ENCODE data around the gene OCSTAMP.

The OCSTAMP gene

DNA sequence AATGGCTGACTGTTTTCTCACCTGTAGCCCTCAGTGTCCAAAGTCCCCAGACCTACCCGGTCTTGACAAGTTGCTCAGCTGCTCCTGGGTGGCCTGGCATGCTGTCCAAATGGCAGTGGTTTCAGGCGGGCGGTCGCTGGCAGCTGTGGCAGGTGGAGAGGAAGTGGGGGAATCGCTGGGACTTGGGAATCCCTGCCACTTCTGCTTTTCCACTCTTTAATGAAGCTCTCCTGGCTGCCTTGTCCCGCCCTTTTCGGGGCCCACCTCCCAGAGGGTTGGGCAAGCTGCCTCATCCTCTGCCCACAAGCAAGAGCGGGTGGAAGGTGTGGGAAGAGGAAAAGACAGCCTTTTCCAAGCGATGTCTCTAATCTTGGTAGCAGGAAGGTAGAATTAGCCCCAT lies at the start of gene OCSTAMP:
Gene OCSTAMP (minus strand): TSS at position 194 of the 400 bp plus-strand sequence. CDS start 94 bp downstream, at position 100.
- DNase-seq: no peak

DNA sequence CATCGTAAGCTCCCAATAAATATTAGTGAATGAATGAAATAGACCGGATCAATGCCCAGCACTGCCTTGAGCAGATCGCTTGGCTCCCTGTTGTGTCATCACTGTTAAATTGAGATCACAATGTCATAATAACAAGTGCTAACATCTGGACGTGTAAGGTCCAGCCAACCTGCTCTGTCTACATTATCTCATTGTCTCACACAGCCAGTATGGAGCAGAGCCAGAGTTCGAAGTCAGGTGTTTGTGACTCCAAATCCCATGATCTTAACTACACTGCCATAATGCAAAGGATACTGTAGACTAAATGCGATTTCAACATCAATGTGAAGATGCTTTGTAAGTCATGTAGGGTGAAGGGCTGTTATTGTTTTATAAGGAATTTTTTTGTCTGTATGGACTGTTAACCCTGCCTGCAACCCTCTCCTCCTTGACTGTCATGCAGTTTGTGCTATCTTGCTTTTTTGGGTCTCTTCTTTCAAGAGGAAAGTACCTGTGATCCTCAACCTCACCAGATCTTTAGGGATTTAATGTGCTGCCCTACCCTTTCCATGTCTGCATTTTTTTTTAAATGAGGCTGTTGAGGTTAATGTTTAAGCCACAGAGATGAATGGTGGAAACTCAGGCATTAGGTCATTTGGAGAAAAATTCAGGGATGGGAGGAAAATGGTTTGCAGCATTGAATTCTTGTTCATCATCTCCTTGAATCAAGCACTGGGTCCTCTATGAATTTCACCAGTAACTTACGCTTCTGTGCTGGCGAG lies 49.0 kb upstream of the OCSTAMP start:
- DNase-seq: no peak

- DNase-seq: no peak
Measured at GRCh38 chr20:46595933-46596332, 45.5 kb upstream of the OCSTAMP start.

- no peak for DNase-seq
Measured at GRCh38 chr20:46594725-46595124, 44.3 kb upstream of the OCSTAMP start.

DNA sequence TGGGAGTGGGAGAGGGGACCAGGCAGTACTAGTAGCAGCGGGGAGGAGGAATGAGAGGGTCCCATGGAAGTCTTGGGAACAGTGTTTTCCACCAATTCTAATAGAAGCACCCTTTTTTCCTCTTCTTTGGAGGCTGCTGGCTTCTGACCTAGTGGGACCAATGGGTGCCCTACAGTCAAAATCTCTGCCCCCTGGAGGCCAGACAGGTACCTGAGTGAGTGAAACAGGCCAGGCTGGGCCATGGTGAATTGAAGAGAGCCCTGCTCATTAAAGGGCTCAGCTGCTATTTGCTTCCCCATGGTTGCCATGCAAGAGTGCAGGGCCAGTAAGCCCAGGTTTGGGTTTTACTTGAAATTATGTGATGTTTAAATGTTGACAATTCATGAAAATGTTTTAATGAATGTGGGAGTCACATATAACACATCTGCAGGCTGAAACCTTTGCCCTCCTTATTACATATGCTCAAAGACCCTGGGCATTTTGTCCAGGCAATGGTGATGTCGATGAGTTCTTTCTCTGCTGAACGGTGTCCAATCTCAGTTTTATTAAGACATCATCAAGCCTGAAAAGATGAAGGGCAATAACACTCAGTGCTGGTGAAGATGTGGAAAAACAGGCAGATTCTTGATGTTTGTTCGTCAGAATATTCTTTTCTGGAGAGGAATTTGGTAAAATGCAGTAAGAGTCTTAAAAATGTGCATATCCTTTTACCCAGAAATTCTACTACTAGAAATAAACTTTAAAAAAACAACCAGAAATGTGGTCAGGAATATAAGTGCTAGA lies 42.3 kb upstream of the OCSTAMP start:
- DNase-seq: no peak

DNA sequence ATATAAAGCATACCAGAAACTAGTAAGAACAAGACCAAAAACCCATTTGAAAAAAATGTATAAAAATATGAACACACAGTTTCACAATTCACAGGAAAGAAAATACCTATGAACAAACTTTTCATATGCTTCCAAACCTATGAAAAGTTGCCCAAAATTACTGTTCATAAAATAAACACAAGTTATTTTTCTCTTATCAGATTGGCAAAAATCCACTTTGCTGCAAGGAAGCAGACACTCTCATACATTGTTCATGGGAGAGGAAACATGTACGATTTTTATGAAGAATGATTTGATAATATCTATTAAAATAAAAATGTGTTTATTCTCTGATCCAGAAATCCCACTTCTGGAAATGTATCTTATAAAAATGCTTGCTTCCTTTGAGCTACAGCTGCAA lies 40.0 kb upstream of the OCSTAMP start:
- DNase-seq: no peak

- peak; percentile 4 for DNase-seq
Measured at GRCh38 chr20:46588532-46589511, 38.4 kb upstream of the OCSTAMP start.

GRCh38 chr20:46587986-46588385 lies 37.5 kb upstream of the OCSTAMP start:
- DNase-seq: no peak

- no peak for DNase-seq
Measured at GRCh38 chr20:46586724-46587123, 36.3 kb upstream of the OCSTAMP start.

GRCh38 chr20:46584508-46584907 lies 34.1 kb upstream of the OCSTAMP start:
- DNase-seq: no peak

DNA sequence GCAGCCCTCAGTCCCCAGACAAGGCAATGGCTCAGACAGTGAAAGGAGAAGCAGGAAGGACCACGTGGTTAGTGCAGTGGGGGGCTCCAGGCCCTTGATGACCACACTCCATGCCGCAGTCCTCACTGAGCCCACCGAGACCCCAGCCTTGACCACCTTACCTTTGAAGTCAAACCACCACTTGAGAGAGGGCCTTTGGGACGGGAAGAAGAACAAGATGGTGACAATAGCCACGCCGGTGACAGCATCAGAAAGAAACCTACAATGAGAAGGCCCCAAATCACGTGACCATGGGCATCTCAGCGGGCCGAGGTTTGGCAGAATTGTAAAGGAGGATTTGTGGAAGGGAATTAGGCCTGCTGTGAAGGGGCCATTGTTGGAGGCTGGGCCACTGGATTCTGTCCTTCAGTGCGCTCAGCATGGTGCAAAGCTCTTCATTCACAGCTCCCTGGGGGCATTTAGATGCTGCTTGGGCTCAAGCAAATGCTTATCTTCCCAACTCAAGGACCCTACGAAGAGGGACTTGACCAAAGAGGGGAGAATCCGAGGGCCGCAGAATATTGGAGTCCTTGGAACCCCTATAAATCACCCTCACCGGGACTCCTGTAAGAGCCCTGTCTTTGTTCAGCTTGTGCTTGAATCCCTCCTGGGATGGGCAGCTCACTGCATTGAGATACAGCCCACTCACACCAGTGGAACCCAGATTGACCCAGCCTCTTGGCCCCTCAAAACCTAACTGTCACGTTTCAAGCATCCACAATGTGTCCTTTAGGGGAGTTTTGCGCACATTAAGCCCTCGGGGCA lies 33.2 kb upstream of the OCSTAMP start:
- no peak for DNase-seq

- DNase-seq: no peak
Measured at GRCh38 chr20:46582648-46583047, 32.2 kb upstream of the OCSTAMP start.

DNA sequence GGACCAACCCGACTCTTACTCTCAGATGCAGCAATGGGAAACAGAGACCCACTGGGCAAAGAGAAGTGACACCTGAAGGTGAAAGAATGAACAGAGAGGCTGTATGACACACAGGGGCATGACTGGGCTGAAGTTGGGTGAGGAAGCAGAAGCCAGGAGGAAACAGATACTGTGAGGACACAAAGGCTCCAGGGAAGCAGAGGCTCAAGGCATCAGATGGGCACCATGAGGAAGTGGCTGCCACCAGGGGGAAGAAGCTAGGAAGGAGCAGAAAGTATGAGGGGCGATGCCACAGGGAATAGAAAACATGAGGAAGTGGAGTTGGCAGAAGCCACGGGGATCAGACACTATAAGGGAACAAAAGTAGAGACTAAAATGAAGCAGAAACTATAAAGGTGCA lies 30.9 kb upstream of the OCSTAMP start:
- no peak for DNase-seq

DNA sequence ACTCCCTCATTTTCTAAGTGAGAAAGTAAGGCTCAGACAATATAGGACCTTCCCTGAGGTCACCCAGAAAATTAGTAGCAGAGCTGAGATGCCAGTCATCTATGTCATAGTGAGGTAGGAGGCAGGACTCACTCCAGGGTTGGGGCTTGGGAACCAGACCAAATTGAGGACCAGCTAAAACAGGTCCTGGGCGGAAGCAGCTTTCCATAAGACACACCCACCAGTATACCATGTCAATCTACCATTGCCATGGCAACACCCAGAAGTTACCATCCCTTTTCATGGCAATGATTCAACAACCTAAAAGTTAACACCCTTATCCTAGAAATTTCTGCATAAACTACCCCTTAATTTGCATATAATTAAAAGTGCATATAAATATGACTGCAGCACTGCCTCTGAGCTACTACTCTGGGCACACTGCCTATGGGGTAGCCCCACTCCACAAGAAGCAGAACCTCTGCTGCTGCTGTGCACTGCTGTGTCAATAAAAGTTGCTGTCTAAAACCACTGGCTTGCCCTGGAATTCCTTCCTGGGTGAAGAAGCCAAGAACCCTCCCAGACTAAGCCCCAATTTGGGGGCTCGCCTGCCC lies 30.3 kb upstream of the OCSTAMP start:
- no peak for DNase-seq

- DNase-seq: no peak
Measured at GRCh38 chr20:46578745-46579144, 28.3 kb upstream of the OCSTAMP start.

DNA sequence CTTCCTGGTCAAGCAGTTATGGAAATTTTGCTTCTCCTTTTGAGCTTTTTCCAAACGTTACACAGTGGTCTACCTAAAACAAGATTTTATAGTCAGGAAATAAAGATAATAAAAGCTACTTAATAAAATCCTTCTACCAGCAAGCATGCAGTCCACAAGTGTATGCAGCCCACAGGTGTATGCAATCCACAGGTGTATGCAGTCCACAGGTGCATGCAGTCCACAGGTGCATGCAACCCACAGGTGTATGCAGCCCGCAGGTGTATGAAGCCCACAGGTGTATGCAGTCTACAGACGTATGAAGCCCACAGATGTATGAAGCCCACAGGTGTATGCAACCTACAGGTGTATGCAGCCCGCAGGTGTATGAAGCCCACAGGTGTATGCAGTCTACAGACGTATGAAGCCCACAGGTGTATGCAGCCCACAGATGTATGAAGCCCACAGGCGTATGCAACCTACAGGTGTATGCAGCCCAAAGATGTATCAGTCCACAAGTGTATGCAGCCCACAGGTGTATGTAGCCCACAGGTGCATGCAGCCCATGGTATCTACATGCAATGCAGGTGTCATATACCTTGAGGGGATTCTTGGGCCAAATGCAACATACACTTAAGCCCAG lies 26.4 kb upstream of the OCSTAMP start:
- no peak for DNase-seq

DNA sequence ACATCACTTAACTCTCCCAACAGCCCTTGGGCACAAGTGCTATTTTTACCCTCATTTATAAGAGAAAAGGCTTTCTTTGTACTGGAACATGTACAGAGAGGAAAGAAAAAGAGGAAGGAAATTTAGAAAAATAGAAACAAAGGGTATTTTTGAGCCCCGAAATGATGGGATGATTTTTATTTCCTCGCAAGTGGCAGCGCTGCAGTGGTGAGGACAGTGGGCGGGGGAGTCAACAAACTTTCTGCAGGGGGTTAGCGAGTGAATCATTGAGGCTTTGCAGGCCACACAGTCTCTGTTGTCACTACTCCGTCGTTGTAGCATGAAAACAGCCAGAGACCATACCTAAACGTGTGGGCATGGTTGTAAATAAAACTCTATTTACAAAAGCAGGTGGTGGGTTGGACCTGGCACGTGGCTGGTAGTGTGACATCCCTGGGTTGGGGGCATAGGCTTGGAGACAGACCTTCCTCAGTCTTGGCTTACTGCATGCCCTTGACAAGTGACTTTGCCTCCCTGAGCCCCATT lies 25.5 kb upstream of the OCSTAMP start:
- DNase-seq: no peak

- DNase-seq: no peak
Measured at GRCh38 chr20:46575394-46575793, 24.9 kb upstream of the OCSTAMP start.

DNA sequence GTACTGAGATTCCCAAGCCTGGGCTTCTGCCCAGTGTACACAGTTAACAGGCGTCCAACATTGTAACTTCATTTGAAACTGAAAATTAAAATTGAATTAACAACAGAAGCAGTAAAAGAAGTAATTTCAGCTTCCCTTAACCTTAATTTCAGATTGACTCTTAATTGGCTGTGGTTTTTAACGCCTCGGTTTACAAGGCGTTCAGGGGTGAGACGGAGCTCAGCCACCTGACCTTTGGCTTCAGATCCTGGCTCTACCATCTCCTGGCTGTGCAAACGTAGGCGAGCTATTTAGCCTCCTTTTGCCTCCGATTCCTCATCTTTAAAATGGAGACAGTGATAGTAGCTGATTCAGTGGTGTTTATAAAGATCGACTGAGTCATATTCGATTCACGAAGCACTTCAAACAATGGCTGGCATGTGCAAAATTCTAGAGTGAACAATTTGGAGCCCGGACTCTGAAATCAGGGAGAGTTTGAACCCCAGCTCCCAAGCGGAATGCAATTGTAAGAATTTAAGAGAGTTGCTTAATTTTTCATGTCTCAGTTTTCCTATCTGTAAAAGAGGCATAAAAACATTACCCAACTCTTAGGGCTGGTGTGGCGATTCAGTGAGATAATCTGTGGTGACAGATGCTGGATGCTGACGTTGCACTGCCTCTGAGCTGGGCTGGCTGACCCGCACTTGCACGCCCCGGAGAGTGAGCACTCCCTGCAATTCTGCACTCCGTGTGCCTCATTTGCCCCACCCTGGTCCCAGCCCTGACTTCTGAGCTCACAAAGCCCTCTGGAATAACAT lies 23.5 kb upstream of the OCSTAMP start:
- DNase-seq: no peak

- DNase-seq: no peak
Measured at GRCh38 chr20:46573234-46573633, 22.8 kb upstream of the OCSTAMP start.

Data from CD4-positive, alpha-beta T cell treated with Interleukin-12 subunit alpha and Interleukin-12 subunit beta, for 1 hour (primary cell).